ENCODE results near the gene GDPD4.

GDPD4 gene

DNA sequence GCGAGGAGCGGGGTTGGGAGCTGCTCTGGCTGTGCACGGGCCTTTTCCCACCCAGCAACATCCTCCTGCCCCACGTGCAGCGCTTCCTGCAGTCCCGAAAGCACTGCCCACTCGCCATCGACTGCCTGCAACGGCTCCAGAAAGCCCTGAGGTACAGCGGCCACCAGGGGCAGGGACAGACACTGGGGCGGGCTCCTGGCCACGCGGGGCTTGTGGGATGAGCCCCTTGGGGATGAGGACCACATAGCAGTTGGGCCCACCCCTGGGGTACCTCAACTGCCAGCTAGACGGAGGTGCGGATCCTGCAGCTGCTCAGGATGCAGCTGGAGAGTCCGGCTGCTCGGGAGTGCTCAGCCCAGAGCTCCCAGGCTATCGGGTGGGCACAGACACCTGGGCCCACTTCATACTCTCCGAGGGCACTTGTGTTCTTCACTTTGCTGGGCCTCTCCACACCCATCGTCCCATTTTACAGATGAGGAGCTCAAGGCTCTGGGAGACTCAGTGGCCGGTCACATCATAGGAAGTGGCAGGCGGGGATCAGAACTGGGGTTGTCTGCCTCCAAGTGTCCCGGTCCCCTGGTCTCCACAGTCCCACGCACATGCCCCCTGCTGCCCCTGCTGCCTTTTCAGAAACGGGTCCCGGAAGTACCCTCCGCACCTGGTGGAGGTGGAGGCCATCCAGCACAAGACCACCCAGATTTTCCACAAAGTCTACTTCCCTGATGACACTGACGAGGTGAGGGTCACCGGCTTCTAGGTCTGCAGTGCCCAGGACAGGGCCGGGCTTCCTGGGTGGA is 95.8 kb downstream of the GDPD4 start:
- TF ChIP-seq ARNT (IDR thresholded peaks at IDR 0.05) (no peak), FOXA1 (IDR thresholded peaks at IDR 0.05) (no peak), ZNF384 (IDR thresholded peaks at IDR 0.05) (no peak), BHLHE40 (IDR thresholded peaks at IDR 0.05; ENCODE audit: borderline replicate concordance) (no peak), ELF4 (IDR thresholded peaks at IDR 0.05) (no peak), L3MBTL2 (conservative IDR thresholded peaks at IDR 0.05) (no peak), SP1 (IDR thresholded peaks at IDR 0.05) (no peak), PKNOX1 (IDR thresholded peaks at IDR 0.05) (no peak), CTBP1 (IDR thresholded peaks at IDR 0.05; ENCODE audit: borderline replicate concordance) (no peak), SUZ12 (IDR thresholded peaks at IDR 0.05) (no peak), LEF1 (IDR thresholded peaks at IDR 0.05; ENCODE audit: borderline replicate concordance) (no peak), FOXM1 (IDR thresholded peaks at IDR 0.05; ENCODE audit: borderline replicate concordance) (no peak), NFRKB (IDR thresholded peaks at IDR 0.05) (no peak), TARDBP (IDR thresholded peaks at IDR 0.05) (no peak), FOXK2 (IDR thresholded peaks at IDR 0.05) (no peak)
- no peak for DNase-seq (ENCODE audit: extremely low spot score)
- CTCF ChIA-PET = interaction anchor here (0.7 to 2.3 kb wide), 2 partner anchors 10 to 143 kb away, joined by 4 to 10 read pairs; no protein-coding TSS in a partner anchor
- POLR2A ChIA-PET = no interaction called here

DNA sequence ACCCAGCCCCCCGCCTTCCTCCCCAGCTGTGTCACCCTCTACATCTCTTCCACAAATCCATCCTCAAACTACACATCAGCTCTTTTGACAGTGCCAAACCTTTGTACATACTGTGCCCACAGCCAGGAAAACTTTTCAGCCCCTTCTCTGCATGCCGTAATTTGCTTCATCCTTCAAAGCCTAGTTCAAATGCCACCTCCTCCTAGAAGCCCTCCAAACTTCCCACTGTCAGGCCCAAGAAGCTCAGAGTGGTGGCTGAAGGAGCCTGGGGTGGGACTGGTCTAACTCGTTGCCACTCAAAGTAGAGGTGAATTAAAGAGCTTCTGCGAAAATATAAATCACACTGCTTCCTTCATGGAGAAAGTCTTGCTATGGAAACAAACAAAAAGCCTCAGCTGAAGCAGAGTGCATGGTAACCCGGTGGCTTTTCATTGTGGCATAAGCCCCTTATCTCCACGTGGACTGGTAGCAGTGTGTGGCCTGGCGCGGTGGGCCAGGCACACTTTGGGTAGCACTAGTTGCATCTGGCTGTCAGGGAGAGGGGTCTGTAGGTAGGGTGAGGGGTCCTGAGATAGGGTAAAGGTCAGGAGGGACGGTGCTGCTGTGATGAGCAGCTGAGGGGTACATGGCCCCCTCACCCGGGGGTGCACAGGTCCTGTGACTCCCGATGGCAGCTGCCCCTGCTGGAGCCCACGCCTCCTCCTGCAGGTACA is 96.6 kb downstream of the GDPD4 start:
- ChIA-PET CTCF (interaction anchor here (2.3 kb wide), 1 partner anchor 10 kb away, joined by 10 read pairs; no protein-coding TSS in a partner anchor), POLR2A (no interaction called here)
- TF ChIP-seq BHLHE40 (IDR thresholded peaks at IDR 0.05; ENCODE audit: borderline replicate concordance) (no peak), FOXM1 (IDR thresholded peaks at IDR 0.05; ENCODE audit: borderline replicate concordance) (no peak), ELF4 (IDR thresholded peaks at IDR 0.05) (no peak), FOXA1 (IDR thresholded peaks at IDR 0.05) (no peak), L3MBTL2 (conservative IDR thresholded peaks at IDR 0.05) (no peak), SP1 (IDR thresholded peaks at IDR 0.05) (no peak), PKNOX1 (IDR thresholded peaks at IDR 0.05) (no peak), FOXK2 (IDR thresholded peaks at IDR 0.05) (no peak), NFRKB (IDR thresholded peaks at IDR 0.05) (no peak), SUZ12 (IDR thresholded peaks at IDR 0.05) (no peak), ZNF384 (IDR thresholded peaks at IDR 0.05) (no peak), CTBP1 (IDR thresholded peaks at IDR 0.05; ENCODE audit: borderline replicate concordance) (no peak), HDGF (IDR thresholded peaks at IDR 0.05; ENCODE audit: borderline replicate concordance) (no peak), ARNT (IDR thresholded peaks at IDR 0.05) (no peak), LEF1 (IDR thresholded peaks at IDR 0.05; ENCODE audit: borderline replicate concordance) (no peak), TARDBP (IDR thresholded peaks at IDR 0.05) (no peak)
- DNase-seq (ENCODE audit: extremely low spot score) = no peak

GRCh38 chr11:77203901-77204753 is 97.4 kb downstream of the GDPD4 start:
- ChIA-PET CTCF (interaction anchor here (2.3 kb wide), 1 partner anchor 9 kb away, joined by 10 read pairs; no protein-coding TSS in a partner anchor), POLR2A (no interaction called here)
- no peak for DNase-seq (ENCODE audit: extremely low spot score)
- TF ChIP-seq LEF1 (IDR thresholded peaks at IDR 0.05; ENCODE audit: borderline replicate concordance) (no peak), ZNF384 (IDR thresholded peaks at IDR 0.05) (no peak), SP1 (IDR thresholded peaks at IDR 0.05) (no peak), ARNT (IDR thresholded peaks at IDR 0.05) (no peak), CTBP1 (IDR thresholded peaks at IDR 0.05; ENCODE audit: borderline replicate concordance) (no peak), PKNOX1 (IDR thresholded peaks at IDR 0.05) (no peak), HDGF (IDR thresholded peaks at IDR 0.05; ENCODE audit: borderline replicate concordance) (no peak), FOXA1 (IDR thresholded peaks at IDR 0.05) (no peak), TARDBP (IDR thresholded peaks at IDR 0.05) (no peak), SUZ12 (IDR thresholded peaks at IDR 0.05) (no peak), FOXM1 (IDR thresholded peaks at IDR 0.05; ENCODE audit: borderline replicate concordance) (no peak), ELF4 (IDR thresholded peaks at IDR 0.05) (no peak), FOXK2 (IDR thresholded peaks at IDR 0.05) (no peak), NFRKB (IDR thresholded peaks at IDR 0.05) (no peak)

- CTCF ChIA-PET = interaction anchor here (2.3 kb wide), 1 partner anchor 8 kb away, joined by 10 read pairs; no protein-coding TSS in a partner anchor
- no peak for TF ChIP-seq NFRKB (IDR thresholded peaks at IDR 0.05)
- no peak for TF ChIP-seq CTBP1 (IDR thresholded peaks at IDR 0.05; ENCODE audit: borderline replicate concordance)
- TF ChIP-seq FOXK2 (IDR thresholded peaks at IDR 0.05) = no peak
- no peak for TF ChIP-seq ZNF384 (IDR thresholded peaks at IDR 0.05)
- no peak for TF ChIP-seq TARDBP (IDR thresholded peaks at IDR 0.05)
- no peak for TF ChIP-seq HDGF (IDR thresholded peaks at IDR 0.05; ENCODE audit: borderline replicate concordance)
- TF ChIP-seq L3MBTL2 (conservative IDR thresholded peaks at IDR 0.05) = no peak
- no peak for TF ChIP-seq LEF1 (IDR thresholded peaks at IDR 0.05; ENCODE audit: borderline replicate concordance)
- no peak for TF ChIP-seq ELF4 (IDR thresholded peaks at IDR 0.05)
- TF ChIP-seq SP1 (IDR thresholded peaks at IDR 0.05) = no peak
- TF ChIP-seq ARNT (IDR thresholded peaks at IDR 0.05) = no peak
- TF ChIP-seq FOXA1 (IDR thresholded peaks at IDR 0.05) = no peak
- no peak for TF ChIP-seq SUZ12 (IDR thresholded peaks at IDR 0.05)
- TF ChIP-seq BHLHE40 (IDR thresholded peaks at IDR 0.05; ENCODE audit: borderline replicate concordance) = no peak
- TF ChIP-seq FOXM1 (IDR thresholded peaks at IDR 0.05; ENCODE audit: borderline replicate concordance) = no peak
- no peak for TF ChIP-seq PKNOX1 (IDR thresholded peaks at IDR 0.05)
- POLR2A ChIA-PET = no interaction called here
- no peak for DNase-seq (ENCODE audit: extremely low spot score)
Observed at GRCh38 chr11:77202941-77203900, 98.3 kb downstream of the GDPD4 start.
